Measurements from ENCODE around the gene ANKRD17. TPM values are rescaled to one million over a fixed set of nuclear protein-coding genes. Genes with fewer than 3 reads are reported as not detected.

ANKRD17 gene
- total and polyA plus RNA-seq, 2 donors (not counting 3 experiments of a cell fraction or from before 2014, with no cell fraction given): 33.3 to 64.4 TPM

DNA sequence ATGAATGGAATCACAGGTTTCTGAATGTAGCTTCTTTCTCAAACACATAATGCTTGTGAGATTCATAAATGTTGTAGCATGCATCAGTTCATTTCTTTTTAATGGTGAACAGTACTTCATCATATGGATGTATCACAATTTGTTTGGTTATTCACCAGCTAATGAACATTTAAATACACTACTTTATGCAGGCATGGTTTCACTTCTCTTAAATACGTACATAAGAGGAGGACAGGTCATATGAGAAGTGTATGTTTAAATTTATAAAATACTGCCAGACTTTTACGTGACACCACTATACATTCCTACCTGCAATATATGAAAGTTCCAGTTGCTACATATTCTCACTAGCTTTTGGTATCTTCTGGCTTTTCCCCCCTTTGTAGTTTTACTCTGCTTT, 65.4 kb downstream of the ANKRD17 start:
- intact Hi-C loops (cut with micrococcal nuclease): no loop called here
- ChIA-PET CTCF (interaction anchor here (0.9 to 1.4 kb wide), 3 partner anchors 11 to 49 kb away, joined by 3 read pairs; no protein-coding TSS in a partner anchor), POLR2A (no interaction called here)
- Histone ChIP-seq H3K9me3 (replicated peaks; ENCODE audit: control insufficient read depth, insufficient read depth, low read length) (no peaks in the 10 kb centered on the region), H3K79me2 (ENCODE audit: control insufficient read depth, insufficient read depth, low read length) (peaks cover 82% of the 10 kb centered on the region), H3K9ac (replicated peaks; ENCODE audit: extremely low read depth, insufficient read depth, low read length) (no peak overlapping the region), H3K9me1 (replicated peaks; ENCODE audit: control insufficient read depth, extremely low read depth, insufficient read depth, low read length) (no peaks in the 10 kb centered on the region), H2AFZ (ENCODE audit: low read depth, low read length) (no peak overlapping the region), H3K36me3 (ENCODE audit: control insufficient read depth in 2 of 2, extremely low read depth in 1 of 2, insufficient read depth in 2 of 2, low read length in 2 of 2) (no peaks in the 10 kb centered on the region), H3K27me3 (ENCODE audit: control insufficient read depth in 2 of 2, insufficient read depth in 2 of 2, low read length in 2 of 2) (no peaks in the 10 kb centered on the region), H3K4me2 (ENCODE audit: insufficient read depth, low read length) (no peak overlapping the region), H4K20me1 (replicated peaks; ENCODE audit: control insufficient read depth, extremely low read depth, insufficient read depth, low read length) (peaks cover 6% of the 10 kb centered on the region), H3K4me3 (replicated peaks in 1 of 3; ENCODE audit: insufficient read depth in 1 of 3, low read depth in 1 of 3, low read length in 3 of 3) (no peak overlapping the region), H3K4me1 (ENCODE audit: control insufficient read depth, extremely low read depth, insufficient read depth, low read length) (peaks cover 5% of the 10 kb centered on the region), H3K27ac (ENCODE audit: insufficient read depth, low read depth, low read length) (no peak overlapping the region)
- BruUV-seq (replicated peaks): no TSS peak
- FAIRE-seq: no peak
- dilution Hi-C loops (cut with MboI; ENCODE audit: extremely low pct_ligation_motif_present, low sequenced_read_pairs): no loop called here
- TF ChIP-seq, protein P1, sequence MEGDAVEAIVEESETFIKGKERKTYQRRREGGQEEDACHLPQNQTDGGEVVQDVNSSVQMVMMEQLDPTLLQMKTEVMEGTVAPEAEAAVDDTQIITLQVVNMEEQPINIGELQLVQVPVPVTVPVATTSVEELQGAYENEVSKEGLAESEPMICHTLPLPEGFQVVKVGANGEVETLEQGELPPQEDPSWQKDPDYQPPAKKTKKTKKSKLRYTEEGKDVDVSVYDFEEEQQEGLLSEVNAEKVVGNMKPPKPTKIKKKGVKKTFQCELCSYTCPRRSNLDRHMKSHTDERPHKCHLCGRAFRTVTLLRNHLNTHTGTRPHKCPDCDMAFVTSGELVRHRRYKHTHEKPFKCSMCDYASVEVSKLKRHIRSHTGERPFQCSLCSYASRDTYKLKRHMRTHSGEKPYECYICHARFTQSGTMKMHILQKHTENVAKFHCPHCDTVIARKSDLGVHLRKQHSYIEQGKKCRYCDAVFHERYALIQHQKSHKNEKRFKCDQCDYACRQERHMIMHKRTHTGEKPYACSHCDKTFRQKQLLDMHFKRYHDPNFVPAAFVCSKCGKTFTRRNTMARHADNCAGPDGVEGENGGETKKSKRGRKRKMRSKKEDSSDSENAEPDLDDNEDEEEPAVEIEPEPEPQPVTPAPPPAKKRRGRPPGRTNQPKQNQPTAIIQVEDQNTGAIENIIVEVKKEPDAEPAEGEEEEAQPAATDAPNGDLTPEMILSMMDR (IDR thresholded peaks at IDR 0.05; ENCODE audit: extremely low read depth in 1 of 2, insufficient read depth in 1 of 2, low read depth in 1 of 2, low read length in 2 of 2): no peak
- TF ChIP-seq POLR2A (IDR thresholded peaks at IDR 0.05; ENCODE audit: low read depth, low read length) (no peak), GATA2 (IDR thresholded peaks at IDR 0.05; ENCODE audit: insufficient read depth, insufficient read length, low read depth, low read length) (no peak), MYC (IDR thresholded peaks at IDR 0.05; ENCODE audit: low read depth, low read length) (no peak), FOS (IDR thresholded peaks at IDR 0.05; ENCODE audit: borderline replicate concordance, insufficient read depth, low read length) (no peak), POLR2AphosphoS5 (IDR thresholded peaks at IDR 0.05; ENCODE audit: insufficient read depth, low read depth, low read length) (no peak), JUN (IDR thresholded peaks at IDR 0.05; ENCODE audit: borderline replicate concordance, insufficient read depth, insufficient read length, low read depth) (no peak), EZH2 (IDR thresholded peaks at IDR 0.05; ENCODE audit: borderline replicate concordance, low read depth, low read length, severe bottlenecking) (no peak)
- TF ChIP-seq, protein P2, sequence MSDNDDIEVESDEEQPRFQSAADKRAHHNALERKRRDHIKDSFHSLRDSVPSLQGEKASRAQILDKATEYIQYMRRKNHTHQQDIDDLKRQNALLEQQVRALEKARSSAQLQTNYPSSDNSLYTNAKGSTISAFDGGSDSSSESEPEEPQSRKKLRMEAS (IDR thresholded peaks at IDR 0.05; ENCODE audit: insufficient read depth, insufficient read length): no peak
- DNase-seq (ENCODE audit: low read depth, low spot score): no peak
